OCI-LY3 (cell line): Measurements from ENCODE around the gene LUC7L2.
"Not testable (repeated sequence)": the region's sequence is repeated elsewhere in the genome, so short reads cannot be mapped to it uniquely, and the experiment has no call there.

Experiments used
- EZH2phosphoT487 ChIP-seq: fragments of 200-600 bp; shearing (Covaris generic); IDR thresholded peaks from 2 replicates; pipeline ENCODE4 v1.6.1; 2018; ENCODE audit warnings: antibody characterized with exemption, mixed run types, low read depth
- TF ChIP-seq, protein P1 (sequence below): fragments of 200-600, 300-600 bp; sonication (generic); IDR thresholded peaks from 2 replicates; pipeline ENCODE4 v1.5.1; 2014; ENCODE audit warnings: antibody characterized with exemption, low read length, low read depth

DNA sequence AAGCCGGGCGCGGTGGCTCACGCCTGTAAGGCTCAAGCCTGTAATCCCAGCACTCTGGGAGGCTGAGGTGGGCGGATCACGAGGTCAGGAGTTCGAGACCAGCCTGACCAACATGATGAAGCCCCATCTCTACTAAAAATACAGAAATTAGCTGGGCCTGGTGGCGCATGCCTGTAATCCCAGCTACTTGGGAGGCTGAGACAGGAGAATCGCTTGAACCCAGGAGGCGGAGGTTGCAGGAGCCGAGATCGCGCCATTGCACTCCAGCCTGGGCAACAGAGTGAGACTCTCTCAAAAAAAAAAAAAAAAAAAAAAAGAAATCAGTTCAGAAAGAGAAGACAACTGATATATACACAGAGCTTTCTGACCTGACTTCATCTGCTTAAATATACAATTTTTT, 26.3 kb upstream of the LUC7L2 start:
- TF ChIP-seq, protein P1, sequence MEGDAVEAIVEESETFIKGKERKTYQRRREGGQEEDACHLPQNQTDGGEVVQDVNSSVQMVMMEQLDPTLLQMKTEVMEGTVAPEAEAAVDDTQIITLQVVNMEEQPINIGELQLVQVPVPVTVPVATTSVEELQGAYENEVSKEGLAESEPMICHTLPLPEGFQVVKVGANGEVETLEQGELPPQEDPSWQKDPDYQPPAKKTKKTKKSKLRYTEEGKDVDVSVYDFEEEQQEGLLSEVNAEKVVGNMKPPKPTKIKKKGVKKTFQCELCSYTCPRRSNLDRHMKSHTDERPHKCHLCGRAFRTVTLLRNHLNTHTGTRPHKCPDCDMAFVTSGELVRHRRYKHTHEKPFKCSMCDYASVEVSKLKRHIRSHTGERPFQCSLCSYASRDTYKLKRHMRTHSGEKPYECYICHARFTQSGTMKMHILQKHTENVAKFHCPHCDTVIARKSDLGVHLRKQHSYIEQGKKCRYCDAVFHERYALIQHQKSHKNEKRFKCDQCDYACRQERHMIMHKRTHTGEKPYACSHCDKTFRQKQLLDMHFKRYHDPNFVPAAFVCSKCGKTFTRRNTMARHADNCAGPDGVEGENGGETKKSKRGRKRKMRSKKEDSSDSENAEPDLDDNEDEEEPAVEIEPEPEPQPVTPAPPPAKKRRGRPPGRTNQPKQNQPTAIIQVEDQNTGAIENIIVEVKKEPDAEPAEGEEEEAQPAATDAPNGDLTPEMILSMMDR: not testable (repeated sequence)
- not testable (repeated sequence) for TF ChIP-seq EZH2phosphoT487
